ENCODE results near the gene FAM124A.

The FAM124A gene

GRCh38 chr13:51317262-51317661 is 95.1 kb downstream of the FAM124A start:
- no peak for DNase-seq

GRCh38 chr13:51318015-51318414 is 95.8 kb downstream of the FAM124A start:
- DNase-seq, result no peak

DNA sequence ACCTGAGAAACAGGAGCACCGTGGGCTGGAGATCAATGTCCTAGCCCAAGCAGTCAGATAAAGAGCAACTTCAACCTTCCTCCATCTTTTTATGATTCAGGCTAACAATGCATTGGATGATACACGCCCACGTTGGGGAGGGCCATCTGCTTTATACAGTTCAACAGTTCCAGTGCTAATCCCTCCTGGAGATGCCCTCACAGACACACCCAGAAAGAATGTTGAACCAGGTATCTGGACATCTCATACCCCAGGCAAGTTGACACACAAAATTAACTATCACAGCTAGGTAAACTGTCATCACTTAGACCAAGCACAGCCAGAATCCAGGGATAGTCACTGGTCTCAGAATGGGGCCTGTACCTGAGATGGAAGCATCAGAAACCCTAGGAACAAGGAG is 96.7 kb downstream of the FAM124A start:
- no peak for DNase-seq

GRCh38 chr13:51321836-51322235 is 99.6 kb downstream of the FAM124A start:
- DNase-seq, result no peak

DNA sequence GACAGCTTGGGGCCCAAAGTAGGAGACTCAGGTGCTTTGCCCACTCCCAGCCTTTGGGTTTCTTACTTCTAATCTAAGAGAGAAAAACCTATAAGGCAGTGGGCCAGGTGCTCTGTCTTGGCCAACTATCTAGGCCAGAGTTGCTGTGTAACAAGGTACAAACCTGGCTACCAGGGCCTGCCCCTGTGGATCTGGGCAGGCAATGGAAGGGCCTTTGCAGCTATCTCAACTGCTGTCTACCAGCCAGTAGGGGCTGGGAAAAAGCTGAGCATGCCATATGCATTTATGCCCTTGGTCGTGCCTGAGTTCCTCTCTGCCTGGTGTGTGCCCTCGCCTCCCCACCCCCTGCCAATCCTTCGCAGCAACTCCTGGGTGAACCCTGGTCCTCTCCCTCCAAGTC is 100.6 kb downstream of the FAM124A start:
- DNase-seq, result no peak

- no peak for DNase-seq
These were observed 101.8 kb downstream of the FAM124A start for GRCh38 chr13:51323824-51324511.

DNA sequence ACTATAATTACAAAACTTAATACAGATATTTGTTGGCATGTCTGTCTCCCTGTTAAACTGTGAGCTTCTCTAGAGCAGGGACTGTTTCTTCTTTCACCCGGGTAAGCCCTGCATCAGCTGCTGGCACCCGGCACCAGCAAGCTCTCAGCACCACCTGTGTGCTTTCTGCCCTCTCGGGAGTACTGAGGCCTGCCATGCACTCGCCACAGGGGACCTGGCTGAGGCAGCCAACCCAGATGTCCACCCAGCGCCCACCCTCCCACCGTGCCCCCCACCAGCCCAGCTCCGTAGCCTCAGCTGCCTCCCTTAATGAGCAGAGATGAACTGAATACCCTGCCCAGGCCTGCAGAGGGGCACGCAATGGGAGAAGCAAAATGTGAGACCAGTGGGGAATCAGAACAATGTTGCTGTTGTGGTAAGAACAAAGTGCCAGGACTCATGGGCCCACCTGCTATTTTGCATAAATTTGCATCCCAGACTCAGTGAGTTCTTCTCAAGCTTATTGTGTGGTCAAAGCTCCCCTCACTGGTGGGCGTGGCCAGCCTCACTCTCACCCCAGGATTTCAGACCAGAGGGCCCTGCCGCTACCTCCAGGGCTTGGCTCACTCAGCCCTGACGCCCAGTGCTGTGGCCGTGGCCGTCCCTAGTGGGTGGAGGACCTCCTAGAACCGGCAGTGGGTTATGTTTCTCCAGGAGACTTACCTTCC is 102.7 kb downstream of the FAM124A start:
- no peak for DNase-seq

DNA sequence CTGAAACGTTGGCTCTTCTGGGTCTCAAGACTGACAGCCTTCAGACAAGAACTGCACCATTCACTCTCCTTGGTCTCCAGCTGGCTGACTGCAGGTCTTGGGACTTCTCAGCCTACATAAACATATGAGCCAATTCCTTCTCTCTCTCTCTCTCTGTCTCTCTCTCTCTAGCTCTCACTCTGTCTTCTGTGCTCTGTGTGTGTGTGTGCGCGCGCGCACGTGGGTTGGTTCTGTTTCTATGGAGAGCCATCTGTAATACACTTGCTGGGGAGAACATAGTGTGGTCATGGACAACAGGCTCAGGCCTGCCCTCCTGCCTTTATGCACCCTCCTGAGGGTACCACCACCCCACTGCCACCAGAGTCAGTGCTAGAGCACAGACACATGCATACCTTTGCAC is 103.6 kb downstream of the FAM124A start:
- no peak for DNase-seq

DNA sequence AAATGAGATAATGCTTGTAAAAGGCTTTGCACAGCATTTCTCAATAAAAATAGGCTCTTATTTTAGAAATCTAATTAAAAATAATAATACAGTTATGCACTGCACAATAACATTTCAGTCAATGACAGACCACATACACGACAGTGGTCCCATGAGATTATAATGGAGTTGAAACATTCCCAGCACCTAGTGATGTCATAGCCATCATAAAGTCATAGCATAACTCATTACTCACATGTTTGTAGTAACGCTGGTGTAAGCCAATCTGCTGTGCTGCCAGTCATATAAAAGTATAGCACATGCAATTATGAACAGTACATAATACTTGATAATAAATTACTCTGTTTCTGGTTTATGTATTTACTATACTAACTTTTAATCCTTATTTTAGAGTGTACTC is 104.6 kb downstream of the FAM124A start:
- no peak for DNase-seq

DNA sequence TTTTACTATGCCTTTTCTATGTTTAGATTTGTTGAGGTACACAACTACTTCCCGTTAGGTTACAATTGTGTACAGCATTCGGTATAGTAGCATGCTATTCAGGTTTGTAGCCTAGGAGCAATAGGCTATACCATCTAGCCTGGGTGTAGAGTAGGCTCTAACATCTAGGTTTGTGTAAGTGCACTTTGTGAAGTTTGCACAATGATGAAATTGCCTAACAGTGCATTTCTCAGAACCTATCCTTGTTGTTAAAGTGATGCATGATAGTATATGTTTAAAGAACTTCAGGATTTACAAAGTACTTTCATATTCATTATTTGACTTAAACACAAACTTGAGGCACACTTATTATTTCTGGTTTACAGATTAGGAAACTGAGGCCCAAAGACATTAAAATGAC is 105.8 kb downstream of the FAM124A start:
- no peak for DNase-seq

DNA sequence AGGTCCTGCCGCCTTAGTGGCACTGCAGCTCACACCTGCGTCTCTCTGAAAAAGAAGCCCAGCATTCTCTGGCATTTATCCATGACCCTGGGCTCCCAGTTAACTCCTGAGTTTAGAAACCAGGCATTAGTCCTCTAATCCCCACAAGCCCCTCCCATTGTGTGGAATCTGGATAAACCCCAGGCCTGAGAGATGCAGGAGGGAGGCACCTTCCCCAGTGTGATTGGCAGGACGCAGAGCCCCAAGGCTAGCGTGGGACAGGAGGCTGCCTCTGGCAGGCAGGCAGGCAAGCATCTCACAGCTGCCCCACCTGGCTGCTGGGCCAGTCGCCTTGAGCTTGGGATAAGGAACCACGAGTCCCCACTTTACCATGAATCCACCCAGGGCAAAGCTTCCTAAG is 106.3 kb downstream of the FAM124A start:
- DNase-seq, result no peak

GRCh38 chr13:51329606-51330005 is 107.4 kb downstream of the FAM124A start:
- no peak for DNase-seq

- no peak for DNase-seq
These were observed 108.6 kb downstream of the FAM124A start for GRCh38 chr13:51330791-51331190.

DNA sequence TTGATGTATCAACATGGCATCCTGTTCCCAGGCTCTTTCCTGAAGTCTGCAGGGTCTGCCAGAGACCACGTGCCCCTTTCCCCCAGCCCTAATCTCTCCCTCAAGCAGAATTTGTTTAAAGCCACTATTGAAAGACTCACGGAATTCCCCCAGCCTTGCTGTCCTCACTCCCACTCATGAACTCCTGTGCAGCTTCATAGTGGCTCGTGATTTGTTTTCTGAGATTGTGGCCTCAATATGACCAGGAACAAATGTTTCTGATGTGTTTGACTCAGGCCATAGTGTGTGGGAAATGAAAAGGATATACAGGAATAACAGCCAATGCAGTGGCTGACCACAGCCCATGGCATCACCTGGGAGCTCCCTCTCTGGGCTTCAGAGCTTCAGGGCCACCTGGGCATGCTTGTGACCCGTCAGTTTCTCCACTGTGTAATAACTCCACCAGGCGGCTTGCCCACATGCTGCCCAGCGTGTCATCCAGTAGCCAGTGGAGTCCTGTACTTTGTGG is 109.2 kb downstream of the FAM124A start:
- no peak for DNase-seq

DNA sequence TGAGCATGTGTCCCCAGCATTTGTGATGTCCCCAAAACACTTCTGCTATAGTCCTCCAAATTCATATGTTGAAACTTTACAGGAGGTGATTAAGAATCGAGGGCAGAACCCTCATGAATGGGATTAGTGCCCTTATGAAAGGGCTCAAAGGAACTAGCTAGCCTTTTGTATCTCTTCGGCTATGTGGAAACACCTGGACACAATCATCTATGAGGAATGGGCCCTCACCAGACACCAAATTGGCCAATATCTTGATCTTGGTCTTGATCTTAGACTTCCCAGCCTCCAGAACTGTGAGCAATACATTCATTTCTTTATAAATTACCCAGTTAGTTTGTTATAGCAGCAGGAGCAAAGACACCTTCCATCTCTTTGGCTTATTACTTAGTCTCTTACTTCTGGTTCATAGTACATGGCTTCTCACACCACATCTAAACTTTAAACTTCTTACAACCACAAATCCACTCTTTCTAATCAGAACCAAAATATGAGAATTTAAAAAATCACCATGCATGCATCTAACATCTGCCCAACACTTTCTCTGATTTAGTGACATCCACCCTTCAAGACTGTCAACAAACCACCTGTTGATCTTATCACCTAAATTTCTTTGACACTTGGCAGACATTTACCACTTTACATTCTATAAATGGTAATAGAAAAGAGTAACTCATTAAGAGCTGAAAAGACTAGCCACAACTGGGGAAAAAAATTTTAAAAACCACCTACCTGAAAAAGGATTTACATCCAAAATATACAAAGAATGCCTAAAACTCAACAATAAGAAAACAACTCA is 110.6 kb downstream of the FAM124A start:
- no peak for DNase-seq

DNA sequence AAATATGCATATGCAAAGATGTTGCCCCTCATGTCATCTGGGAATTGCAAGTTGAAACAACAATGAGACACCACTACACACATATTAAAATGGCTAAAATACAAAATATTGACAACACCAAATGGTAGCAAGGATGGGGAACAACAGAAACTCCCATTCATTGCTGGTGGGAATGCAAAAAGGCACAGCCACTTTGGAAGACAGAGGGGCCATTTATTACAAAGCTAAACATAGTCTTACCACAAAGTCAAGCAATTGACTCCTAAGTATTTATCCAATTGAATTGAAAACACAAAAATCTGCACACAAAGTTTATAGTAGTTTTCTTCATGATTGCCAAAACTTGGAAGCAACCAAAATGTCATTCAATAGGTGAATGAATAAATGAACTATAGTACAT is 111.2 kb downstream of the FAM124A start:
- no peak for DNase-seq

DNA sequence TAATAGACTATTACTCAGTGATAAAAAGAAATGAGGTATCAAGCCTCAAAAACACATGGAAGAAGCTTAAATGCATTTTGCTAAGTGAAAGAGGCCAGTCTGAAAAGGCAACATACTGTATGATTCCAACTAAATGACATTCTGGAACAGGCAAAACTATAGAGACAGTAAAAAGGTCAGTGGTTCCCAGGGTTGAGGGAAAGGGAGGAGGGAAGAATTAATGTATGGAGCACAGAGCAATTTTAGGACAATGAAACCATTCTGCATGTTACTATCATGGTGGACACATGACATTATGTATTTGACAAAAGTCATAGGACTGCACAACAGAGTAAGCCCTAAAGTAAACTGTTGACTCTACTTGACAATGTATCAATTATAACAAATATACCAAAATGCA is 111.6 kb downstream of the FAM124A start:
- DNase-seq, result no peak
